GM19468 (cell line): Measurements from ENCODE around the gene ERC2.

Experiments
- ATAC-seq: cut with Tn5 transposase; IDR thresholded peaks from one replicate; pipeline ENCODE4 v1.9.1; 2021; ENCODE audit warnings: mild to moderate bottlenecking, moderate library complexity, moderate number of reproducible peaks; ENCODE audit not compliant: unreplicated experiment; ENCODE audit errors: extremely low read depth

Gene ERC2

GRCh38 chr3:55540579-55540978 lies 927.7 kb downstream of the ERC2 start:
- no peak for ATAC-seq

GRCh38 chr3:55538158-55538557 lies 930.1 kb downstream of the ERC2 start:
- ATAC-seq: no peak

DNA sequence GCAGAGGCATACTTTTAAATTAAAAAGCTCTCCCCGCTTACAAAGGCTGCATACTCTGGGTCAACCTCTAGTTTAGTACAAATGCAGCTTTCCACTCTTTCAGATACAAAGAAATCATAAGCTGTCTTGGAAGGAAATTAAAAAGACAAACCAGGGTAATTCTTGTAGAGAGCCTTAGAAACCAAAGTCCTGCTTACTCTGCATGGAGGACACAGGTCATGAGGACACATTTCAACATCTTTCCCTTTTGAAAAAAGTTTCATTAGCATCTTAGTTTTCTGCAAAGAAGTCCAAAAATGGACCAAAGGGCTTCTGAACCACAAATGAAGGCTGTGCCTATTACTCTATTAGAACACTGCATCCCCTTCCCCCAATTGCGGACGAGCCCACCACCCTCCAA lies 930.7 kb downstream of the ERC2 start:
- no peak for ATAC-seq

DNA sequence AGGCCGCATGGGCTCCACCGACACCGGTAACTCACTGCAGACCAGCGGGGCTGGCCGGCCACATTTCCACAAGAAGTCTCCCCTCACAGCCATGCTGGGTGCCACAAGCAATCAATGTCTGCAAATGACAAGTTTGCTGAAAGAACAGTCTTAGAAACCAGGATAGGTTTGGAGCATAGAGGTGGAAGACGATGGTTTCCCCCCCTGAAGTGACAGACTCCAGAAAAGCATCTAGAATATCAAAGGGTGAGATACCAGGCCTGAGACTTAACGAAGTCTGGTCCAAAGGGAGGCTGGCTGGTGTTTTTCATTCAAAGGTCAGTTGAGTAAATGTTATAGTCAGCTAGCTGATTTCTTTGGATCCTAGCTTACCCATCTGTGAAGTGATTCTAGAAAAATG lies 931.1 kb downstream of the ERC2 start:
- ATAC-seq: no peak

DNA sequence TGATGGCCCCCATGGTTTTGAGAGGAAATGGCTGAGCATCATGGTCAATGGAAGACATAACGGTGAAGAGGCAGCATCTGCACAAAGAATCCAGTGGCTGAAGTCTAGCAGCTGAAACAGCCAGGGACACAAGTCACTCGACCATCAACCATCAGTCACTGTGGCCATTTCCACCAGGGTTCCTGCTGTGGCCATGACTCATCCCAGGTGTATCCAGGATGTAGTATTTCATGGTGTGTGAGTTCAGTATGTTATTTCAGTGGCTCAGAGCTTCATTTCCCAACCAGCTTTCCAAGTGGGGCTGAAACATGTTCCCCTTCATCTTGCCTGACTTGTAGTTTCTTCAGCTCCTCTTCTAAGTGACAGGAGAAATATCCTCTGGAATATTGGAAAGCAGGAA lies 933.4 kb downstream of the ERC2 start:
- ATAC-seq: no peak

GRCh38 chr3:55532806-55533205 lies 935.5 kb downstream of the ERC2 start:
- ATAC-seq: no peak

DNA sequence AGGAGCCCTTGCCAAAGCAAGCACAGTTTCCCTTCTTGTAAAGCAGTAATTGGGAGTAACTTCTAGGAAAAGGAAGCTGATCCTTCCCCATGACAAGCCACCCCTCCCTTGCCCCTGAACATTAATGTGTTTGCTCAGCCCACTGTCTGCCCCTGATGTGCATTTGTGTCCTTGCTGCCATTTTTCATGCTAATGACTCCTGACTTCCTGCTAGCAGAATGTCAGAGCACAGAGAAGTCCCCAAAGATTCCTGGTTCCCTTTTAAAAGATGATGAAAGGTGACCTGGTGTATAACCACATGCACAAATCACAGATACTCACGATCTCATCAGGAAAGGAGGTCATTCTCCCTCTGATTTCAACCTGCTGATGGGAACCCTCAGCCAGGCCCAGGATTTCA lies 936.9 kb downstream of the ERC2 start:
- ATAC-seq: no peak

- no peak for ATAC-seq
Measured at GRCh38 chr3:55527361-55527760, 940.9 kb downstream of the ERC2 start.

DNA sequence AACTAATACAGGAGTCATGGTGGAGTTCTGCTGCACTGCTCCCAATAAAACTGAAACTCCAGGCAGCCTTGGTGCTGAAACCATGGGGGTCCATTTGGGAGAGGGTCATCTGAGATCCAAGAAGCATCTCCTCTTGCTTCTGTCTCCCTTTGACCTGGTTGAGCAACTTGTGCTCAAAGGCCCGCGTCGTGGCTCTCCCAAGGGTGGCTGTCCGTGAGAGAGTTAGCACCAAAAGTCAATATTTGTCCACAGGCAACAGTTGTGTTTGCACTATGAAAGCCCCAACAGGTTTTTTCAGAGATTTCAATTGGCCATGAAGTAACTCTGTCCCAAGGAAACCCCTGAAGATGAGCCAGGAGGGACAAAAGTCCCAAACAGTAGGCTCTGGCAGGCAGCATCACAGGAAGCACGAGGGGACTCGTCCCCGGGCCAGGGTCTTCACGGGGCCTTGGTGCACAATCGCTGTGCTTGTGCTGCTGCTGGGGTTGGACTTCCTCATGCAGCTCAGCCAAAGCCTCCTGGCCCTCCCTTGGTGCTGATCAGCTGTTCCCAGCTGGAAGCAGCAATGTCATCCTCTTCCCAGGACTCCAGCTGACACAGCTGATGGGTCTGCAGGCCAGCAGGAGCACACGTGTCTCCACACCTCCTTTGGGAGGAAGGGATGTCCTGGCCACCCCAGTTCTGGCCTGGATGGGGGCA lies 941.8 kb downstream of the ERC2 start:
- ATAC-seq: no peak

DNA sequence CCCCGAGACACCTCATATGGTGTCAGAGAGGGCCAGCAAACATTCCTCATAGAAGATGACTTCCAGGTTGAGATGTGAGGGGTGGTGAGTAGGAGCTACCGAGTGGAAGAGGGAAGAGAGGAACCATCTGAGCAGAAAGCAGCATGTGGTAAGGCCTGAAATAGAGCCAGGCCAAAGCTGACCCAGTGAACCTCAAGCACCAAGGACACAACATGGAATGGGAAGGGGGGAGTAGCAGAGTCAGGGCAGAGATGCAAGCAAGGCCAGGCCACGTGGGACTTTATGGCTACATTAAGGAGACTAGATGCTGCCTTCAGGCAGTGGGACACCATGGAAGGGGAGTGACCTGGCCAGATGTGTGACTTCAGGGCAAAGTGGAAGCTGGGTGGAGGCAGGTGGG lies 942.8 kb downstream of the ERC2 start:
- no peak for ATAC-seq

DNA sequence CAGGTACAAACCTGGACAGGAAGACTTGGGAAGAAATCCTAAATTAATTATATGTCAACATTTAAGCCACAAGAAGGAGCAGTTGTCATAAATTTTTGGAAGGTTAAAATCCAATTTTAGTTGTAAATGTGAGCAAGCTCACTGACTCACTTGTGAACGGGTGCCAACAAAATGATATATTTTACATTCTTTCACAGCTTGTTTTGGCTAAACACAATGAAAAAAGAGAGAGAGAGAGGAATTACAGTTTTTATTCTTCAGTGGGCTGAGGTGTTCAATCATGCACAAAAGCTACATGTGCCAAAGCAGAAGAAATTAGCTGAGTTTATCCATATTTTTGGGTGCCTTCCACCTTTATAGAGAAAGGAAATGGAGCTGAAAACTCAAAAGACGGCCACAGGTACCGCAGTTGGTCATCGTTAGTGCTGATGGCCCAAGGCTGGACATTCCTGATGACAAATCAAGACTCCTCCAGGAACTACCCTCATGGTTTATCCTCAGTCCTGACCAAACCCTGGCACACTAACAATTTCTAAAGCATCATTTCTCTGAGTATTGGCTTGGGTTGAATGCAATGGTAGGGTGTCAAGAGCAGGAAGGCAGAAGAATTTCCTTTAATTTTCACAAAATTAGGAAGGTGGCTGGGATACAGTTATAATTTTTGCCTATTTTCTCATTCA lies 943.6 kb downstream of the ERC2 start:
- ATAC-seq: no peak

GRCh38 chr3:55523471-55523870 lies 944.8 kb downstream of the ERC2 start:
- no peak for ATAC-seq

- ATAC-seq: no peak
Measured at GRCh38 chr3:55521738-55522421, 946.4 kb downstream of the ERC2 start.

DNA sequence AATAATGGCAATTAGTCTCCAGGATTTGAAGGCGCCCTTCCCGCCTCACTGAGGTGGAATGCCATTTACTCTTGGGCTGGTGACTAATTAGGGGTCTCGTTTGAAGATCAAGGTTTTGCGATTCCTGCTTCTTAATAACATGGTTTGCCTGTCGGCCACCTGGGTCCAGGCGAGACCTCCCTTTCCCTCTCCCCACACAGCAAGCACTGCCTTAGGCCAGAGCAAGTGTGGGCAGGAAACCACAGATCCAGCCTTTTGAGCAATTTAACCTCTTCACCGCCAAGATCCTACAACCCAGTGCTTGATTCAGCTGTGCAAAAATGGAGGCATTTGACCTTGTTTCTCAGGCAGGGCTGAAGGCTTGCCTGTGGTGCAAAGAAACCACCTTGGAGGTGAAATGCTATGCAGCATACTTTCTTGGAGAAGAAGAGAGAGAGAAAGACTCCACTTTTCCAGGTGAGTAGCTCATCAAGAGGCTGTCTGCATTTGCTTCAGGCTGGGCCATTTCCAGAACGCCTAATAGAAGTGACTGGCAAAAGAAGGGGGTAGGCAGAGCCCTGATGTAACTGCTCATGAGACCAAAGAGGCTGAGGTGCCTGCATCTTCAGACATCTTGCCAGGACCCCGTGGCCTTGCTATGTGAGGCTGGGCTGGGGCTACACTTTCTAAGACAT lies 947.1 kb downstream of the ERC2 start:
- ATAC-seq: no peak

DNA sequence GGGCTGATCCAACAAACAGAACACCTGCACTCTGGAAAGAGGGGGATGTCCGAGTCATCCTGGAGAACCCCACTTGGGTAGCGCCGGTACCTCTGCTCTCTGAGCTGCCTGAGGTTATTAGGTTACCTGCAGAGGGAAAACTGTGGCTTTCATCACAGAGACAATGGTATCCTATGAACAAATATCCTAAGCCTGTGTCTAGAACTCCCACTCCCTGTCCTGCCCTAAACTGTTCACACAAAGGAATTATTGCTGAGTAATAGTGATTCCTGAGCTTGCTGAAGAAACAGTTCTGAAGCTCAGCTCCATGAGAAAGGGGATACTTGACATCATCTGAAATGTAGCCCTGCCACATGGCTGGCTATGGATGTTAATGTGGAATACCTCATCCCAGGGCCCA lies 949.2 kb downstream of the ERC2 start:
- ATAC-seq: no peak

GRCh38 chr3:55518451-55518850 lies 949.8 kb downstream of the ERC2 start:
- ATAC-seq: no peak

GRCh38 chr3:55516392-55517030 lies 951.8 kb downstream of the ERC2 start:
- no peak for ATAC-seq

DNA sequence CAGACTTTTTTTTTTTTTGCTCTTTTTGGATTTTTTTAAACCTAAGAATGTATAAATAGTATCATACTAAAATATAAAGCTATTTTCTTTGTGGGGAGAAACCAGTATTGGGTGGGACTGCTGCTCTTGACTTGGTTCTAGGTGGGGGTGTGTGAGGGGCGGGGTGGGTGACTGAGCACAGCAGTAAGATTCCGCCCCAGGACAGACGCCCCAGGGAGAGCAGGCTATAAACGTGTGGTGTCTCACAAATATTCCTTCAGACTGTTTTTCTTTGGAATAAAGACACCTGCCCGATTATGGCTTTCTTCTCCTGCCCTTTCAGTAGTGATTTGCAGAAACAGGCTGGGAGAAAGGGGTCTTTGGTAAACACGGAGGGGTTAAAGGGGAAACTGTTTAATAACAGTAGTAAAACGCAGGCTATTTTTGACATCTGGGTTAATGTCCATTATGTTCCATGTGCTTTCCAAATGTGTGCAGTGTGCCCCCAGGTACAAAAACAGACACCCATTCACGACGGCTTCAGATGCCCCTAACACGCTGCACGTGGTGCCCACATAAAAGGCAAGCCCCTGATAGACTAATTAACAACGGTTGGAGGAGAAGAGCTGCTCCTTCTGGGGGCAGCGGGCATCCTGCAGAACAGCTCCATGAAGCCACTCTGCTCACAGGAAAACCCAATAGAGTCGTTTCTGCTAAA lies 952.6 kb downstream of the ERC2 start:
- no peak for ATAC-seq

DNA sequence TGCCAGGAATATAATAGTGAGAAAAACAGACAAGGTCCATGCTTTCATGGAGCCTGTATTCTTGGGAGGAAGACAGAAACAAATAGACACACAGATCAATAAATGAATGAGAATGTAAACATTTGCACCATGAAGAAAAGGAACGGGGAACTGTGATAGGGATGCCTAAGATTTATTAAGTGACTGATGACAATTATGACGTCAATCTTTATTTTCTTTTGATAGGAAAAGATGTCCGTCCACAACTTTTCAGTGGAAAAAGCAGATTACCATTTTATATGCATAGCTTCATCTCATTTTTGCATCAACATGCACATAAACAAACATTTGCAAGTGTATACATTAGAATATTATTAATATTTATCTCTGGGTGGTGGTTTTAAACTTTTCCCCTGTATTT lies 953.3 kb downstream of the ERC2 start:
- no peak for ATAC-seq
